Coronary artery (tissue), 2 donors: ENCODE measurements around the gene COMMD10.

Experiments
- DNase-seq: peaks from one replicate; pipeline ENCODE4 v3.0.0-alpha.2; 2017; ENCODE audit warnings: low spot score
- H3K27ac ChIP-seq, 2 donors: fragments of 200-600 bp; sonication (generic); one replicate each; pipeline ENCODE4 v1.5.1; 2016 to 2019
- H3K4me3 ChIP-seq: fragments of 200-600 bp; sonication (generic); 2 replicates; pipeline ENCODE4 v1.5.1; 2016; ENCODE audit warnings: mild to moderate bottlenecking, moderate library complexity
- CTCF ChIP-seq: fragments of 200-600 bp; sonication (generic); IDR thresholded peaks from one replicate; pipeline ENCODE4 v1.5.1; 2019; ENCODE audit warnings: antibody characterized with exemption

COMMD10 gene

GRCh38 chr5:116231288-116231687 lies 146.5 kb downstream of the COMMD10 start:
- H3K4me3 ChIP-seq, result no peak overlapping the region
- no peak for DNase-seq
- H3K27ac ChIP-seq, result no peak overlapping the region
- no peak for TF ChIP-seq CTCF

- no peak overlapping the region for H3K27ac ChIP-seq
- no peak overlapping the region for H3K4me3 ChIP-seq
- no peak for TF ChIP-seq CTCF
- DNase-seq, result no peak
Observed at GRCh38 chr5:116234681-116235080, 149.9 kb downstream of the COMMD10 start.

- DNase-seq, result no peak
- no peak overlapping the region for H3K27ac ChIP-seq
- no peak for TF ChIP-seq CTCF
- no peak overlapping the region for H3K4me3 ChIP-seq
Observed at GRCh38 chr5:116237917-116238500, 153.2 kb downstream of the COMMD10 start.

GRCh38 chr5:116242343-116242742 lies 157.5 kb downstream of the COMMD10 start:
- Histone ChIP-seq H3K27ac (no peak overlapping the region), H3K4me3 (no peak overlapping the region)
- no peak for DNase-seq
- TF ChIP-seq CTCF, result no peak

GRCh38 chr5:116248432-116248831 lies 163.6 kb downstream of the COMMD10 start:
- no peak for DNase-seq
- Histone ChIP-seq H3K4me3 (no peak overlapping the region), H3K27ac (no peak overlapping the region)
- TF ChIP-seq CTCF, result no peak

GRCh38 chr5:116249648-116250047 lies 164.8 kb downstream of the COMMD10 start:
- H3K27ac ChIP-seq, result no peak overlapping the region
- no peak for DNase-seq
- TF ChIP-seq CTCF, result no peak
- H3K4me3 ChIP-seq, result no peak overlapping the region

GRCh38 chr5:116256717-116257116 lies 171.9 kb downstream of the COMMD10 start:
- Histone ChIP-seq H3K4me3 (no peak overlapping the region), H3K27ac (no peak overlapping the region)
- TF ChIP-seq CTCF, result no peak
- no peak for DNase-seq
